ENCODE measurements around the gene ZIC5.
"Not testable (repeated sequence)": the region's sequence is repeated elsewhere in the genome, so short reads cannot be mapped to it uniquely, and the experiment has no call there.

Gene ZIC5

DNA sequence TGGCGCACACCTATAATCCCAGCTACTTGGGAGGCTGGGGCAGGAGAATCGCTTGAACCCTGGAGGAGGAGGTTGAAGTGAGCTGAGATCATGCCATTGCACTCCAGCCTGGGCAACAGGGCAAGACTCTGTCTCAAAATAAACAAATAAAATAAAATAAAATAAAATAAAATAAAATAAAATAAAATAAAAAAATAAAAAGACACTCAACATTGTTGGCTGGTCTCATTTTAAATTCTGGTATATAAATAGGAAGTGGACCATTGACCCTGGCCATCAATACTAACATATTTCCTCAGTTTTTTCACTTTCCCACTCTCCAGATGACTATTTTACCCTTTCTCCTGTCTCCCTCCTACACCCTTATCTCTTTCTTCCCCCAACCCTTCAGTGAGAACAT, 26.1 kb downstream of the ZIC5 start:
- H3K79me2 ChIP-seq (ENCODE audit: control insufficient read depth, insufficient read depth, low read length, unreplicated experiment); H2AFZ ChIP-seq (ENCODE audit: low read length, unreplicated experiment); H3K4me1 ChIP-seq (ENCODE audit: control insufficient read depth, insufficient read depth, low read length, unreplicated experiment); H3K36me3 ChIP-seq (ENCODE audit: insufficient read depth, low read length); H3K4me3 ChIP-seq (ENCODE audit: low read depth, low read length); H3K27ac ChIP-seq (ENCODE audit: low read depth, low read length): not testable (repeated sequence)
- peaks cover 73% of the 10 kb centered on the region for H3K27me3 ChIP-seq (ENCODE audit: insufficient read depth, low read length)

DNA sequence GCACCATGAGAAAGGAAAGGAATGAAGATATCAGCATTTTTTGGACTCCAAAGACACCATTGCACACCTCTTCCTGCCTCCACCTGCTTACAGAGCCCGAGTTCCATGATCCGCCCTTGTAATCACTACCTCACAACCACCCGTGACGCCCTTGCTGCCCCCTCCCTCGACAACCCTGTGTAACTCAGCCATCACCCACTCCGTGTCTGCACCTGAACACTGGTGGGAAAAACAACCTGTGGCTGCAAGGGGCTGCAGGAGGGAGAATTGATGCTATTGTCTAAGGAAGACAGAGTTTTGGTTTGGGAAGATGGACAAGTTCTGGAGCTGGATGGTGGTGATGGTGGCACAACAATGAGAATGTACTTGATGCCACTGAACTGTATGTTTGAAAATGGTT, 27.0 kb downstream of the ZIC5 start:
- Histone ChIP-seq H3K4me1 (ENCODE audit: control insufficient read depth, insufficient read depth, low read length, unreplicated experiment) (no peaks in the 10 kb centered on the region), H2AFZ (ENCODE audit: low read length, unreplicated experiment) (no peak overlapping the region), H3K36me3 (ENCODE audit: insufficient read depth, low read length) (no peaks in the 10 kb centered on the region), H3K79me2 (ENCODE audit: control insufficient read depth, insufficient read depth, low read length, unreplicated experiment) (no peaks in the 10 kb centered on the region), H3K27ac (ENCODE audit: low read depth, low read length) (no peak overlapping the region), H3K4me3 (ENCODE audit: low read depth, low read length) (no peak overlapping the region), H3K27me3 (ENCODE audit: insufficient read depth, low read length) (peaks cover 67% of the 10 kb centered on the region)

DNA sequence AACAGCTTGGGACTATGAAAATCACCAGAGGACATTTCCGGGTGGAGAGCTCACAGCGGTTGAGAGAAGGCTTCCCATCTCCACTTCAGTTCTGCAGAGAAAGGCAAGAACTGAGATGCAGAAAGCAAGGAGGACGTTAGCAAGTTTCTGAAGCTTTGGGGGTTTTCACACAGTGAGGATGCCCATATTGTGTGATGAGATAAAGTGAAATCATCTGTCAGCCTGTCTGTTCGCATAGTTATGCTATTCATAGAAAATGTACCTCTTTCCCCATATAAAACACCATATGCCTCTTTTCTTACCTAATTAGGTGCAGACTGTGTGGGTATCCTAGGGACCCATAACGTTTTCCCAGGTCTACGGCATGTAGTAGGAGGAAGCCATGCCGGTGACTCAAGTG, 27.5 kb downstream of the ZIC5 start:
- Histone ChIP-seq H3K79me2 (ENCODE audit: control insufficient read depth, insufficient read depth, low read length, unreplicated experiment) (no peaks in the 10 kb centered on the region), H3K4me3 (ENCODE audit: low read depth, low read length) (no peak overlapping the region), H3K36me3 (ENCODE audit: insufficient read depth, low read length) (no peaks in the 10 kb centered on the region), H3K4me1 (ENCODE audit: control insufficient read depth, insufficient read depth, low read length, unreplicated experiment) (no peaks in the 10 kb centered on the region), H3K27ac (ENCODE audit: low read depth, low read length) (no peak overlapping the region), H3K27me3 (ENCODE audit: insufficient read depth, low read length) (peaks cover 67% of the 10 kb centered on the region), H2AFZ (ENCODE audit: low read length, unreplicated experiment) (no peak overlapping the region)

DNA sequence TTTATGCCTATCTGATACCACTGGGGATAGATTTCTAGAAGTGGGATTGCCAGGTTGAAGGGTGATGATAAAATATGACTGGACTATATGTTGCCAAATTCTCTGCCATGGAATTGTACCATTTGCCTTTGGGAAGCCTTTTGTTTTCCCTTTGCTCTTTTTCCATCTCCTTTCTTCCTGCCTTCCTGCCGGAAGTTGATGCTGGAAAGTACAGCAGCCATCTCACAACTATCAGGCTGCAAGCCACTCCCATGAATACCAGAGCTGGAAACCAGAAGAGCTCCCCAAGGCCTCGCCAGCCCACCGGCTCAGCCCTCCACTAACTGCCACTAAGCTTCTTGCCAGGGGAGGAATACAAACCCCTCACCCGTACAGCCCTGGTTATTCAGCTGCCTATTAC, 29.7 kb downstream of the ZIC5 start:
- no peak overlapping the region for H3K27ac ChIP-seq (ENCODE audit: low read depth, low read length)
- H3K4me1 ChIP-seq (ENCODE audit: control insufficient read depth, insufficient read depth, low read length, unreplicated experiment): no peaks in the 10 kb centered on the region
- no peaks in the 10 kb centered on the region for H3K36me3 ChIP-seq (ENCODE audit: insufficient read depth, low read length)
- peaks cover 63% of the 10 kb centered on the region for H3K27me3 ChIP-seq (ENCODE audit: insufficient read depth, low read length)
- H3K79me2 ChIP-seq (ENCODE audit: control insufficient read depth, insufficient read depth, low read length, unreplicated experiment): no peaks in the 10 kb centered on the region
- no peak overlapping the region for H2AFZ ChIP-seq (ENCODE audit: low read length, unreplicated experiment)
- no peak overlapping the region for H3K4me3 ChIP-seq (ENCODE audit: low read depth, low read length)

DNA sequence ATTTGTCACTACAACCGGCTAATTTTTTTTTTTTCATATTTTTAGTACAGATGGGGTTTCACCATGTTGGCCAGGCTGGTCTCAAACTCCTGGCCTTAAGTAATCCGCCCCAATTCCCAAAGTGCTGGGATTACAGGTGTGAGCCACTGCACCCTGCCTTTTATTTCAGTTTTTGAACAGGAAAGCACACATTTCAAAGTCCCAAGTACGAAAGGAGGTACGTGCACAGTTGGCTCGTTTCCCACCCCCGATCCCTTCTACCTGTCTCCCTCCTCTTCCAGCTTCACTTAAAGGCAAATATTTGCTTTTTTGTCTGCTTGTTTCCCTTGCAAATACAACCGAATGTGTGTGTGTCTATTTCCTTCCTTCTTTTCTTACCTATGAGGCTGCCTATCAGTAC, 30.5 kb downstream of the ZIC5 start:
- Histone ChIP-seq H3K4me1 (ENCODE audit: control insufficient read depth, insufficient read depth, low read length, unreplicated experiment) (no peaks in the 10 kb centered on the region), H3K36me3 (ENCODE audit: insufficient read depth, low read length) (no peaks in the 10 kb centered on the region), H2AFZ (ENCODE audit: low read length, unreplicated experiment) (no peak overlapping the region), H3K79me2 (ENCODE audit: control insufficient read depth, insufficient read depth, low read length, unreplicated experiment) (no peaks in the 10 kb centered on the region), H3K4me3 (ENCODE audit: low read depth, low read length) (no peak overlapping the region), H3K27me3 (ENCODE audit: insufficient read depth, low read length) (peaks cover 62% of the 10 kb centered on the region), H3K27ac (ENCODE audit: low read depth, low read length) (no peak overlapping the region)

DNA sequence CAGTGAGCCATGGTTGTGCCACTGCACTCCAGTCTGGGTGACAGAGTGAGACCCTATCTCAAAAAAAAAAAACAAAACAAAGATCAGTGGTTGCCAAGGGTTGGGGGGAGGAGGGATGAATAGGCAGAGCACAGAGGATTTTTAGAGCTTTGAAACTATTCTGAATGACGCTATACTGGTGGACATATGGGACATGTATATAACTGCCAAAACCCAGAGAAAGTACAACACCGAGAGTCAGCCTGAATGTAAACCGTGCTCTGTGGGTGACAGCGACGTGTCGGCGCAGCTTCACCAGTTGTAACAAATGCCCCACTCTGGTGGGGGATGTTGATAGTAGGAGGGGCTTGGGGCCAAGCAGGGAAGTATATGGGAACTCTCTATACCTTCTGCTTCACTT, 32.9 kb downstream of the ZIC5 start:
- Histone ChIP-seq H3K27ac (ENCODE audit: low read depth, low read length) (no peak overlapping the region), H3K79me2 (ENCODE audit: control insufficient read depth, insufficient read depth, low read length, unreplicated experiment) (no peaks in the 10 kb centered on the region), H3K27me3 (ENCODE audit: insufficient read depth, low read length) (peaks cover 58% of the 10 kb centered on the region), H3K4me1 (ENCODE audit: control insufficient read depth, insufficient read depth, low read length, unreplicated experiment) (no peaks in the 10 kb centered on the region), H3K36me3 (ENCODE audit: insufficient read depth, low read length) (no peaks in the 10 kb centered on the region), H3K4me3 (ENCODE audit: low read depth, low read length) (no peak overlapping the region), H2AFZ (ENCODE audit: low read length, unreplicated experiment) (no peak overlapping the region)

DNA sequence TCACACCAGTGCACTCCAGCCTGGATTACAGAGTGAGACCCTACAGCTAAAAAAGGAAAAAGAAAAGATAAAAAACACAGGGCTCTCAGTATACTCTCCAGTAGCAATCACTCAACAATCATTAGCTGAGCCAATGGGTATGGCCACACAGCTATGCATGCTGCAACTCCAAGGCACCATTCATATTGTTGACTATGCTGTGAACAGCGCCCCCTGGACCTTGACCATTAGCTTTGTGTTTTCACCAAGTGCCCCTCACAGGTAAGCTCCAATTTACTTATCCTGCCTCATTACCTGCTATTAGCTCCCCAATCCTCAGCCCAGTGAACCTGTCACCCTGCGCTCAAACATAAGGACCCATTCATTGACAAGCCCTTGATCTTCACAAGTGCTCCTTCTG, 35.8 kb downstream of the ZIC5 start:
- Histone ChIP-seq H3K36me3 (ENCODE audit: insufficient read depth, low read length) (no peaks in the 10 kb centered on the region), H3K4me1 (ENCODE audit: control insufficient read depth, insufficient read depth, low read length, unreplicated experiment) (no peaks in the 10 kb centered on the region), H3K4me3 (ENCODE audit: low read depth, low read length) (no peak overlapping the region), H3K79me2 (ENCODE audit: control insufficient read depth, insufficient read depth, low read length, unreplicated experiment) (no peaks in the 10 kb centered on the region), H3K27ac (ENCODE audit: low read depth, low read length) (no peak overlapping the region), H3K27me3 (ENCODE audit: insufficient read depth, low read length) (peaks cover 49% of the 10 kb centered on the region), H2AFZ (ENCODE audit: low read length, unreplicated experiment) (no peak overlapping the region)

DNA sequence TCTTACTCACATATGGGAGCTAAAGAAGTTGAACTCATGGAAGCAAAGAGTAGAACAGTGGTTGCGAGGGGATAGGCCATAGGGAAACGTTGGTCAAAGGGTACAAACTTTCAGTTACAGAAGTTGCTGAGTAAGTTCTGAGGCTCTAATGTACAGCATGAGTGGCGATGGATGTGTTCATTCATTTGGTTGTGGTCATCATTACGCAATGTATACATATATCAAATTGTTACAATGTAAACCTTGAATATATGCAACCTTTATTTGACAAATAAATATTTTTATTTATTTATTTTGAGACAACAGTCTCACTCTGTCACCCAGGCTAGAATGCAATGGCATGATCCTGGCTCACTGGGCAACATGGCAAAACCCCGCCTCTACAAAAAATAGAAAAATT, 38.7 kb downstream of the ZIC5 start:
- Histone ChIP-seq H3K27me3 (ENCODE audit: insufficient read depth, low read length) (peaks cover 29% of the 10 kb centered on the region), H3K36me3 (ENCODE audit: insufficient read depth, low read length) (no peaks in the 10 kb centered on the region), H3K79me2 (ENCODE audit: control insufficient read depth, insufficient read depth, low read length, unreplicated experiment) (no peaks in the 10 kb centered on the region), H3K4me1 (ENCODE audit: control insufficient read depth, insufficient read depth, low read length, unreplicated experiment) (no peaks in the 10 kb centered on the region), H2AFZ (ENCODE audit: low read length, unreplicated experiment) (no peak overlapping the region), H3K4me3 (ENCODE audit: low read depth, low read length) (no peak overlapping the region), H3K27ac (ENCODE audit: low read depth, low read length) (no peak overlapping the region)

DNA sequence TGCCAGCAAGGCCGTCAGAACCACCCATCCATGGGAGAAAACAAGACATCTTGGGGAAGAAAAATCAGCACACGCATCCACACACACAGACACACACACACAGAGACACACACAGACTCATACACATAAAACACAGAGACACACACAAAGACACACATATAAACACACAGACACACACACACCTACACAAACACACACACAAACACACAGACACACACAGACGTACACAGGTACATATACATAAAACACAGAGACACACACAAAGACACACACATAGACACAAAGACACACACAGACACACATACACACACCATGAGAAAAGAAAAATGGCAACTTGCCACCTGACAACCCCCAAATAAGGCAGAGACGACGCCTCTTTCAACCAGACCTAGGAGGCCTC, 40.6 kb downstream of the ZIC5 start:
- H3K36me3 ChIP-seq (ENCODE audit: insufficient read depth, low read length): no peaks in the 10 kb centered on the region
- no peaks in the 10 kb centered on the region for H3K79me2 ChIP-seq (ENCODE audit: control insufficient read depth, insufficient read depth, low read length, unreplicated experiment)
- H3K27me3 ChIP-seq (ENCODE audit: insufficient read depth, low read length): peaks cover 20% of the 10 kb centered on the region
- no peak overlapping the region for H3K27ac ChIP-seq (ENCODE audit: low read depth, low read length)
- H3K4me3 ChIP-seq (ENCODE audit: low read depth, low read length): no peak overlapping the region
- H2AFZ ChIP-seq (ENCODE audit: low read length, unreplicated experiment): no peak overlapping the region
- no peaks in the 10 kb centered on the region for H3K4me1 ChIP-seq (ENCODE audit: control insufficient read depth, insufficient read depth, low read length, unreplicated experiment)

DNA sequence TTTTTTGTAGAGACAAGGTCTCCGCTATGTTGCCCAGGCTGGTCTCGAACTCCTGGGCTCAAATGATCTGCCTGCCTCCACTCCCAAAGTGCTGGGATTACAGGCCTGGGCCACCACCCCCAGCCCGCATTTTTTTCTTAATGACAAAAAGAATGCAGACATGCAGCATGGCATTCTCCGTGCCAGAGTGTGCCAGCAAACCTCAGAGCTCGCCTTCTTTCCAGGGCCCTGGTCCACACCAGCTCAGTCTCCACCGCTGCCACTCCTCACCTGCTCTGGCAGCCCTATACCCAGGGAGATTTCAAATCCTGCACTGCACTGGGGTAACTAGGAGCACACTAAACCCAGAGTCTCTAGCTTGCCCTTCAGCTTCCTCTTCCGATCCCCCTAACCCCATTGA, 41.7 kb downstream of the ZIC5 start:
- H3K4me1 ChIP-seq (ENCODE audit: control insufficient read depth, insufficient read depth, low read length, unreplicated experiment): no peaks in the 10 kb centered on the region
- H2AFZ ChIP-seq (ENCODE audit: low read length, unreplicated experiment): no peak overlapping the region
- H3K36me3 ChIP-seq (ENCODE audit: insufficient read depth, low read length): no peaks in the 10 kb centered on the region
- H3K27me3 ChIP-seq (ENCODE audit: insufficient read depth, low read length): peaks cover 19% of the 10 kb centered on the region; the same call in 1 of the 2 replicates
- no peak overlapping the region for H3K4me3 ChIP-seq (ENCODE audit: low read depth, low read length)
- H3K27ac ChIP-seq (ENCODE audit: low read depth, low read length): no peak overlapping the region
- H3K79me2 ChIP-seq (ENCODE audit: control insufficient read depth, insufficient read depth, low read length, unreplicated experiment): no peaks in the 10 kb centered on the region

DNA sequence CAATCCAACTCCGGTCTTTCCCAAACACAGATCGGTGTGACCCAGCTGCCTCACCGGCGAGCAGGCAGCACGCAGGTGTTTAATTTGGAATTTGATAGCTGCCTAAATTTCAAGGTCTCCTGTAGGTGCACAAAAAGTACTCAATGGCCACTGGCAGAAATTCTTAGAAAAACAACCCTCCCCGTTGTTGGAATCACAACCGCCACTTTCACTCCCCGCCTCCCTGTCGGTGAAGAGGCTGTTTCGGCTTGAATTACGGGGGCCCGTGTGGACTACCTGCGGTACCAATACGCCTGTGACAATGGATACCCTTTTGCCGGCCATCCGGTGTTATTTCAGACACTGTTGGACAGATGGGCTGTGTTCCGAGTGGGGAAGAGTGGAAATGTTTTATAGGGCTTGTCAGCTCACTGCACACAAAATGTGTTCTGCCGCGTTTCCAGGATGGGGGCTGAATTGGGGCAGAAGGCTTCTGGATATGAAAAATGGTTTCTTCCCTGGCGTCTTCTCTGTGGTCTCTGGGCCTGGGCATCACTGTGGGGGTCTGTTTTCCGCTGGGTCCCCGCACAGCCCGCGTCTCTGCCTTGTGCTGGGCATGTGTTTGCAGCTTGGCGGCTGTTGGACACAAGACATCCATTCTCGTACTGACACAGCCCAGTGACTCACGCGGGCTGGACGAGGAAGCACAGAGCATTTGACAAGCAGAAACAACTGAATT, 45.4 kb downstream of the ZIC5 start:
- H3K4me1 ChIP-seq (ENCODE audit: control insufficient read depth, insufficient read depth, low read length, unreplicated experiment): no peaks in the 10 kb centered on the region
- peaks cover 30% of the 10 kb centered on the region; the same call in 1 of the 2 replicates for H3K27me3 ChIP-seq (ENCODE audit: insufficient read depth, low read length)
- no peaks in the 10 kb centered on the region for H3K79me2 ChIP-seq (ENCODE audit: control insufficient read depth, insufficient read depth, low read length, unreplicated experiment)
- no peak overlapping the region for H3K4me3 ChIP-seq (ENCODE audit: low read depth, low read length)
- no peaks in the 10 kb centered on the region for H3K36me3 ChIP-seq (ENCODE audit: insufficient read depth, low read length)
- no peak overlapping the region for H2AFZ ChIP-seq (ENCODE audit: low read length, unreplicated experiment)
- H3K27ac ChIP-seq (ENCODE audit: low read depth, low read length): no peak overlapping the region

Data from ACC112 (cell line).